ENCODE measurements around the gene EEPD1. TPM values are rescaled to one million over a fixed set of nuclear protein-coding genes. Genes with fewer than 3 reads are reported as not detected.
"Not testable (repeated sequence)": the region's sequence is repeated elsewhere in the genome, so short reads cannot be mapped to it uniquely, and the experiment has no call there.

EEPD1 gene
- polyA plus RNA-seq, 2 of the 4 experiments (the other 2 are of a cell fraction) = 16.0 to 24.3 TPM

DNA sequence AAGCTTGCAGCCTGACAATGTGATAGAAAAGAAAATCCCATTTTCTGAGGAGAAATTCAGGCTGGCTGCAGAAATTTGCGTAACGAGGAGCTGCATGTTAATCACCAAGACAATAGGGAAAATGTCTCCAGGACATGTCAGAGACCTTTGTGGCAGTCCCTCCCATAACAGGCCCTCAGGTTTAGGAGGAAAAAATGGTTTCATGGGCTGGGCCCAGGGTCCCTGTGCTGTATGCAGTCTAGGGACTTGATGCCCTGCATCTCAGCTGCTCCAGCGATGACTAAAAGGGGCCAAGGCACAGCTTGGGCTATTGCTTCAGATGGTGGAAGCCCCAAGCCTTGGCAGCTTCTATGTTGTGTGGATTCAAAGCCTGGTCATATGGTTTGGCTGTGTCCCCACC is 168.2 kb downstream of the EEPD1 start:
- WGBS (ENCODE audit: missing lambda C conversion rate) = 85% methylated on average over 3 of the region's 3 CpGs
- CTCF ChIA-PET = interaction anchor here (0.7 to 10.8 kb wide), 10 partner anchors 12 to 571 kb away, joined by 3 to 131 read pairs (median 12); no protein-coding TSS in a partner anchor
- POLR2A ChIA-PET = not testable (repeated sequence)

DNA sequence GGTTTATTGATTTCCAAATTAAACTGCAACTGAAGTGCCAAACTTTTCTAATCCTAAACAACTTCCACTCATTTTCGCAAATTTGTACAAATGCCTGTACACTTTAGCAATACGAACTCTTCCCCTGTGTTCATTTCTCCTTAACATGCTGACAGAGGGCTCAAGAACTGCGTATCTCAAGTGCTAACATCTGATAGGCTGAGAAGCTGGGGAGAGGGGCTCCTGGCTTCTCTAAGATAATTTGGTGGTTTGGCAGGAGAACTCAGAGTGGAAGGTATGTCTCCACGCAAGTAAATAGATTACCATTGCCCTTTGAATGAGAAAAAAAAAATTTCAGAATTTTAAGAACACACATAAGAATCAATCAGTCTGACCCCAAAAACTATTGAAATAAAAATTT is 183.3 kb downstream of the EEPD1 start:
- TF ChIP-seq KDM1A (IDR thresholded peaks at IDR 0.05; ENCODE audit: low read depth) = no peak
- no peak for TF ChIP-seq CEBPB (IDR thresholded peaks at IDR 0.05)
- TF ChIP-seq CBX8 (IDR thresholded peaks at IDR 0.05) = no peak
- no peak for TF ChIP-seq ZC3H11A (IDR thresholded peaks at IDR 0.05)
- TF ChIP-seq ESRRA (IDR thresholded peaks at IDR 0.05; ENCODE audit: borderline replicate concordance, low read length) = no peak
- TF ChIP-seq RARB (CRISPR knock-in tag; IDR thresholded peaks at IDR 0.05) = no peak
- TF ChIP-seq PHF8 (IDR thresholded peaks at IDR 0.05; ENCODE audit: borderline replicate concordance, low read depth) = no peak
- TF ChIP-seq NFE2L2 (conservative IDR thresholded peaks at IDR 0.05; ENCODE audit: low read length) = no peak
- TF ChIP-seq NPAS2 (CRISPR knock-in tag; IDR thresholded peaks at IDR 0.05; ENCODE audit: borderline replicate concordance) = no peak
- no peak for TF ChIP-seq ZFP36 (IDR thresholded peaks at IDR 0.05; ENCODE audit: borderline replicate concordance, partially characterized antibody)
- TF ChIP-seq KDM5A (IDR thresholded peaks at IDR 0.05) = no peak
- TF ChIP-seq, protein P1, sequence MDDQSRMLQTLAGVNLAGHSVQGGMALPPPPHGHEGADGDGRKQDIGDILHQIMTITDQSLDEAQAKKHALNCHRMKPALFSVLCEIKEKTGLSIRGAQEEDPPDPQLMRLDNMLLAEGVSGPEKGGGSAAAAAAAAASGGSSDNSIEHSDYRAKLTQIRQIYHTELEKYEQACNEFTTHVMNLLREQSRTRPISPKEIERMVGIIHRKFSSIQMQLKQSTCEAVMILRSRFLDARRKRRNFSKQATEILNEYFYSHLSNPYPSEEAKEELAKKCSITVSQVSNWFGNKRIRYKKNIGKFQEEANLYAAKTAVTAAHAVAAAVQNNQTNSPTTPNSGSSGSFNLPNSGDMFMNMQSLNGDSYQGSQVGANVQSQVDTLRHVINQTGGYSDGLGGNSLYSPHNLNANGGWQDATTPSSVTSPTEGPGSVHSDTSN (IDR thresholded peaks at IDR 0.05) = no peak
- no peak for TF ChIP-seq HOXB13 (CRISPR knock-in tag; IDR thresholded peaks at IDR 0.05; ENCODE audit: low read depth)
- TF ChIP-seq CBX2 (IDR thresholded peaks at IDR 0.05; ENCODE audit: borderline replicate concordance, low read depth) = no peak
- no peak for TF ChIP-seq NR3C1 (IDR thresholded peaks at IDR 0.05)
- no peak for TF ChIP-seq EHF (CRISPR knock-in tag; IDR thresholded peaks at IDR 0.05)
- TF ChIP-seq, protein P2, sequence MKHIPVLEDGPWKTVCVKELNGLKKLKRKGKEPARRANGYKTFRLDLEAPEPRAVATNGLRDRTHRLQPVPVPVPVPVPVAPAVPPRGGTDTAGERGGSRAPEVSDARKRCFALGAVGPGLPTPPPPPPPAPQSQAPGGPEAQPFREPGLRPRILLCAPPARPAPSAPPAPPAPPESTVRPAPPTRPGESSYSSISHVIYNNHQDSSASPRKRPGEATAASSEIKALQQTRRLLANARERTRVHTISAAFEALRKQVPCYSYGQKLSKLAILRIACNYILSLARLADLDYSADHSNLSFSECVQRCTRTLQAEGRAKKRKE (CRISPR knock-in tag; IDR thresholded peaks at IDR 0.05; ENCODE audit: low read depth) = no peak
- no peak for TF ChIP-seq TP53 (CRISPR knock-in tag; IDR thresholded peaks at IDR 0.05)
- TF ChIP-seq, protein P3, sequence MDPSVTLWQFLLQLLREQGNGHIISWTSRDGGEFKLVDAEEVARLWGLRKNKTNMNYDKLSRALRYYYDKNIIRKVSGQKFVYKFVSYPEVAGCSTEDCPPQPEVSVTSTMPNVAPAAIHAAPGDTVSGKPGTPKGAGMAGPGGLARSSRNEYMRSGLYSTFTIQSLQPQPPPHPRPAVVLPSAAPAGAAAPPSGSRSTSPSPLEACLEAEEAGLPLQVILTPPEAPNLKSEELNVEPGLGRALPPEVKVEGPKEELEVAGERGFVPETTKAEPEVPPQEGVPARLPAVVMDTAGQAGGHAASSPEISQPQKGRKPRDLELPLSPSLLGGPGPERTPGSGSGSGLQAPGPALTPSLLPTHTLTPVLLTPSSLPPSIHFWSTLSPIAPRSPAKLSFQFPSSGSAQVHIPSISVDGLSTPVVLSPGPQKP (IDR thresholded peaks at IDR 0.05; ENCODE audit: low read depth, low read length) = no peak
- TF ChIP-seq HOXB5 (CRISPR knock-in tag; IDR thresholded peaks at IDR 0.05) = no peak

More for the DNA sequence above, 168.2 kb downstream of the EEPD1 start:
- peak; percentile 61 for TF ChIP-seq ZFP36 (IDR thresholded peaks at IDR 0.05; ENCODE audit: borderline replicate concordance, partially characterized antibody)
- not testable (repeated sequence) for H3K4me3 ChIP-seq; DNase-seq (ENCODE audit: low read depth in 1 of 2, low spot score in 1 of 2); ATAC-seq; H3K9me3 ChIP-seq; H3K27ac ChIP-seq; FAIRE-seq; H3K4me2 ChIP-seq; H3K4me1 ChIP-seq

DNA sequence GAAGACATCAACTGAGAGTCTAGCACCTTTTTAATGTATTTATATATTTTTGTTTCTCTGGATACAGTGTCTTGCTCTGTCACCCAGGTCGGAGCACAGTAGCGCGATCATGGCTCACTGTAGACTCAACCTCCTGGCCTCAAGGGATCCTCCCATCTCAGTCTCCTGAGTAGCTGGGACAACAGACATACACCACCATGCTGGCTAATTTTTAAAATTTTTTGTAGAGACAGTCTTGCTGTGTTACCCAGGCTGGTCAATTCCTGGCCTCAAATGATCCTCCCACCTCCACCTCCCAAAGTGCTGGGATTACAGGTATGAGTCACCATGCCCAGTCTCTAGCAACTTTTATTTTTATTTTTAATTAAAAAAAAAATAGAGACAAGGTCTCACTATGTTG is 185.2 kb downstream of the EEPD1 start:
- CTCF ChIA-PET = interaction anchor here (1.4 kb wide), 1 partner anchor 362 kb away, joined by 3 read pairs; no protein-coding TSS in a partner anchor
- 96% methylated on average over 3 of the region's 3 CpGs for WGBS (ENCODE audit: missing lambda C conversion rate)
- POLR2A ChIA-PET = no interaction called here
- Histone ChIP-seq H3K27ac (no peak overlapping the region), H3K4me2 (no peak overlapping the region), H3K9me3 (no peaks in the 10 kb centered on the region), H3K4me1 (peaks cover 7% of the 10 kb centered on the region; the same call in 2 of the 3 replicates), H3K4me3 (no peak overlapping the region)
- FAIRE-seq = no peak
- TF ChIP-seq CBX8 (IDR thresholded peaks at IDR 0.05) (no peak), JUNB (IDR thresholded peaks at IDR 0.05) (no peak), RARB (CRISPR knock-in tag; IDR thresholded peaks at IDR 0.05) (no peak), RCOR1 (IDR thresholded peaks at IDR 0.05; ENCODE audit: low read depth, low read length) (no peak), HEYL (CRISPR knock-in tag; IDR thresholded peaks at IDR 0.05) (no peak)
- TF ChIP-seq, protein P4, sequence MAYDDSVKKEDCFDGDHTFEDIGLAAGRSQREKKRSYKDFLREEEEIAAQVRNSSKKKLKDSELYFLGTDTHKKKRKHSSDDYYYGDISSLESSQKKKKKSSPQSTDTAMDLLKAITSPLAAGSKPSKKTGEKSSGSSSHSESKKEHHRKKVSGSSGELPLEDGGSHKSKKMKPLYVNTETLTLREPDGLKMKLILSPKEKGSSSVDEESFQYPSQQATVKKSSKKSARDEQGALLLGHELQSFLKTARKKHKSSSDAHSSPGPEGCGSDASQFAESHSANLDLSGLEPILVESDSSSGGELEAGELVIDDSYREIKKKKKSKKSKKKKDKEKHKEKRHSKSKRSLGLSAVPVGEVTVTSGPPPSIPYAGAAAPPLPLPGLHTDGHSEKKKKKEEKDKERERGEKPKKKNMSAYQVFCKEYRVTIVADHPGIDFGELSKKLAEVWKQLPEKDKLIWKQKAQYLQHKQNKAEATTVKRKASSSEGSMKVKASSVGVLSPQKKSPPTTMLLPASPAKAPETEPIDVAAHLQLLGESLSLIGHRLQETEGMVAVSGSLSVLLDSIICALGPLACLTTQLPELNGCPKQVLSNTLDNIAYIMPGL (CRISPR knock-in tag; IDR thresholded peaks at IDR 0.05; ENCODE audit: borderline replicate concordance) = no peak
- TF ChIP-seq, protein P5, sequence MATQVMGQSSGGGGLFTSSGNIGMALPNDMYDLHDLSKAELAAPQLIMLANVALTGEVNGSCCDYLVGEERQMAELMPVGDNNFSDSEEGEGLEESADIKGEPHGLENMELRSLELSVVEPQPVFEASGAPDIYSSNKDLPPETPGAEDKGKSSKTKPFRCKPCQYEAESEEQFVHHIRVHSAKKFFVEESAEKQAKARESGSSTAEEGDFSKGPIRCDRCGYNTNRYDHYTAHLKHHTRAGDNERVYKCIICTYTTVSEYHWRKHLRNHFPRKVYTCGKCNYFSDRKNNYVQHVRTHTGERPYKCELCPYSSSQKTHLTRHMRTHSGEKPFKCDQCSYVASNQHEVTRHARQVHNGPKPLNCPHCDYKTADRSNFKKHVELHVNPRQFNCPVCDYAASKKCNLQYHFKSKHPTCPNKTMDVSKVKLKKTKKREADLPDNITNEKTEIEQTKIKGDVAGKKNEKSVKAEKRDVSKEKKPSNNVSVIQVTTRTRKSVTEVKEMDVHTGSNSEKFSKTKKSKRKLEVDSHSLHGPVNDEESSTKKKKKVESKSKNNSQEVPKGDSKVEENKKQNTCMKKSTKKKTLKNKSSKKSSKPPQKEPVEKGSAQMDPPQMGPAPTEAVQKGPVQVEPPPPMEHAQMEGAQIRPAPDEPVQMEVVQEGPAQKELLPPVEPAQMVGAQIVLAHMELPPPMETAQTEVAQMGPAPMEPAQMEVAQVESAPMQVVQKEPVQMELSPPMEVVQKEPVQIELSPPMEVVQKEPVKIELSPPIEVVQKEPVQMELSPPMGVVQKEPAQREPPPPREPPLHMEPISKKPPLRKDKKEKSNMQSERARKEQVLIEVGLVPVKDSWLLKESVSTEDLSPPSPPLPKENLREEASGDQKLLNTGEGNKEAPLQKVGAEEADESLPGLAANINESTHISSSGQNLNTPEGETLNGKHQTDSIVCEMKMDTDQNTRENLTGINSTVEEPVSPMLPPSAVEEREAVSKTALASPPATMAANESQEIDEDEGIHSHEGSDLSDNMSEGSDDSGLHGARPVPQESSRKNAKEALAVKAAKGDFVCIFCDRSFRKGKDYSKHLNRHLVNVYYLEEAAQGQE (IDR thresholded peaks at IDR 0.05) = no peak
- DNase-seq (ENCODE audit: low read depth in 1 of 2, low spot score in 1 of 2) = no peak
- no peak for ATAC-seq

More for the DNA sequence above, 183.3 kb downstream of the EEPD1 start:
- Histone ChIP-seq H3K4me2 (no peak overlapping the region), H3K9me3 (no peaks in the 10 kb centered on the region), H3K4me3 (no peak overlapping the region), H3K27ac (no peak overlapping the region), H3K4me1 (no peaks in the 10 kb centered on the region)
- ChIA-PET CTCF (no interaction called here), POLR2A (no interaction called here)
- DNase-seq (ENCODE audit: low read depth in 1 of 2, low spot score in 1 of 2) (no peak), ATAC-seq (no peak), FAIRE-seq (no peak)
- 91% methylated on average over 4 of the region's 4 CpGs for WGBS (ENCODE audit: missing lambda C conversion rate)
